Omental fat pad (tissue), 4 donors: Measurements from ENCODE around the gene CPOX. TPM values are rescaled to one million over a fixed set of nuclear protein-coding genes. Genes with fewer than 3 reads are reported as not detected.

ENCODE experiments used
- ATAC-seq: fragments of 150-250 bp; one replicate; pipeline ENCODE4 v1.9.1; 2016; ENCODE audit warnings: mild to moderate bottlenecking, moderate library complexity; ENCODE audit not compliant: low FRiP score
- DNase-seq: peaks from one replicate; pipeline ENCODE4 v3.0.0-alpha.2; 2019; ENCODE audit warnings: low spot score
- CTCF ChIP-seq, 3 donors: fragments of 450-650 bp; IDR thresholded peaks; one replicate each; pipeline ENCODE4 v1.5.1; 2016 to 2017; ENCODE audit warnings: antibody characterized with exemption in 3 of 3, mild to moderate bottlenecking in 3 of 3, moderate library complexity in 2 of 3
- total RNA-seq, 4 donors: library from RNA; depleted of rRNA; stranded (reverse); fragments of >200 nt; gene quantifications; one replicate each; pipeline ENCODE4 v1.1.0, GENCODE V29; 2016

CPOX gene
- total RNA-seq, 4 donors from 2014 or later = 10.6 to 27.7 (median 15.1) TPM

GRCh38 chr3:98601180-98601579 is 7.8 kb upstream of the CPOX start:
- ATAC-seq (no peak), DNase-seq (no peak)
- no peak for TF ChIP-seq CTCF (IDR thresholded peaks at IDR 0.05)

- DNase-seq = no peak
- ATAC-seq = no peak
- no peak for TF ChIP-seq CTCF (IDR thresholded peaks at IDR 0.05)
Observed at GRCh38 chr3:98600412-98601095, 7.1 kb upstream of the CPOX start.

GRCh38 chr3:98599647-98600411 is 6.4 kb upstream of the CPOX start:
- ATAC-seq = no peak
- no peak for DNase-seq
- no peak for TF ChIP-seq CTCF (IDR thresholded peaks at IDR 0.05)

GRCh38 chr3:98598492-98598891 is 5.1 kb upstream of the CPOX start:
- no peak for TF ChIP-seq CTCF (IDR thresholded peaks at IDR 0.05)

GRCh38 chr3:98596541-98597500 is 3.4 kb upstream of the CPOX start:
- no peak for ATAC-seq
- no peak for TF ChIP-seq CTCF (IDR thresholded peaks at IDR 0.05)
- DNase-seq = no peak

More at GRCh38 chr3:98598492-98598891, 5.1 kb upstream of the CPOX start:
- DNase-seq (no peak), ATAC-seq (no peak)

GRCh38 chr3:98596087-98596486 is 2.7 kb upstream of the CPOX start:
- TF ChIP-seq CTCF (IDR thresholded peaks at IDR 0.05) = no peak
- no peak for ATAC-seq

More at GRCh38 chr3:98596087-98596486, 2.7 kb upstream of the CPOX start:
- no peak for DNase-seq
